ENCODE data around the gene WAC. TPM values are rescaled to one million over a fixed set of nuclear protein-coding genes. Genes with fewer than 3 reads are reported as not detected.
A peak's percentile ranks its signal among the peaks of the same experiment; 100 is the strongest.
"Not testable (repeated sequence)": the region's sequence is repeated elsewhere in the genome, so short reads cannot be mapped to it uniquely, and the experiment has no call there.

Gene WAC
- total RNA-seq, 1 donor from 2014 or later = 123 TPM

- not testable (repeated sequence) for H3K27me3 ChIP-seq (ENCODE audit: insufficient read depth, low read length); H3K36me3 ChIP-seq (ENCODE audit: insufficient read depth, low read length); H3K27me3 Mint-ChIP-seq (ENCODE audit: low read depth, unreplicated experiment); H3K4me3 Mint-ChIP-seq (ENCODE audit: unreplicated experiment); H3K27ac ChIP-seq (ENCODE audit: low read depth, low read length); H3K4me1 ChIP-seq (ENCODE audit: insufficient read depth, low read length); H3K9me3 ChIP-seq (ENCODE audit: insufficient read depth, low read depth, low read length); H3K9me3 Mint-ChIP-seq (ENCODE audit: unreplicated experiment); H3K4me1 Mint-ChIP-seq (ENCODE audit: low read depth, unreplicated experiment); H3K9ac ChIP-seq (ENCODE audit: low read length); DNase-seq (ENCODE audit: low read depth); H2AFZ ChIP-seq (ENCODE audit: low read depth, low read length); H3K4me3 ChIP-seq (ENCODE audit: insufficient read depth, low read depth, low read length); H3K27ac Mint-ChIP-seq (ENCODE audit: unreplicated experiment); H4K20me1 ChIP-seq (ENCODE audit: insufficient read depth, low read length); H3K79me2 ChIP-seq (ENCODE audit: insufficient read depth, low read length); H3K4me2 ChIP-seq (ENCODE audit: low read length); FAIRE-seq
- peaks cover 25% of the 10 kb centered on the region for H3K36me3 Mint-ChIP-seq (ENCODE audit: low read depth, unreplicated experiment)
These were observed 11.0 kb upstream of the WAC start for GRCh38 chr10:28521961-28522360.

- FAIRE-seq (no peak), DNase-seq (ENCODE audit: low read depth) (no peak)
- H3K9me3 ChIP-seq (ENCODE audit: insufficient read depth, low read depth, low read length) = no peaks in the 10 kb centered on the region
- H3K27me3 ChIP-seq (ENCODE audit: insufficient read depth, low read length) = no peaks in the 10 kb centered on the region
- H3K4me3 ChIP-seq (ENCODE audit: insufficient read depth, low read depth, low read length) = no peak overlapping the region
- no peak overlapping the region for H3K9ac ChIP-seq (ENCODE audit: low read length)
- no peak overlapping the region for H3K4me3 Mint-ChIP-seq (ENCODE audit: unreplicated experiment)
- peaks cover 25% of the 10 kb centered on the region for H3K36me3 Mint-ChIP-seq (ENCODE audit: low read depth, unreplicated experiment)
- H3K4me1 Mint-ChIP-seq (ENCODE audit: low read depth, unreplicated experiment) = no peaks in the 10 kb centered on the region
- H3K4me2 ChIP-seq (ENCODE audit: low read length) = no peak overlapping the region
- no peaks in the 10 kb centered on the region for H3K27me3 Mint-ChIP-seq (ENCODE audit: low read depth, unreplicated experiment)
- TF ChIP-seq EZH2 (IDR thresholded peaks at IDR 0.05; ENCODE audit: insufficient read depth, low read length) = no peak
- no peak for TF ChIP-seq CTCF (IDR thresholded peaks at IDR 0.05; ENCODE audit: insufficient read depth, low read depth, low read length)
- peaks cover 4% of the 10 kb centered on the region for H3K36me3 ChIP-seq (ENCODE audit: insufficient read depth, low read length)
- no peak overlapping the region for H2AFZ ChIP-seq (ENCODE audit: low read depth, low read length)
- no peaks in the 10 kb centered on the region for H4K20me1 ChIP-seq (ENCODE audit: insufficient read depth, low read length)
- H3K27ac ChIP-seq (ENCODE audit: low read depth, low read length) = no peak overlapping the region
- no peak overlapping the region for H3K27ac Mint-ChIP-seq (ENCODE audit: unreplicated experiment)
- peaks cover 8% of the 10 kb centered on the region for H3K9me3 Mint-ChIP-seq (ENCODE audit: unreplicated experiment)
- H3K4me1 ChIP-seq (ENCODE audit: insufficient read depth, low read length) = no peaks in the 10 kb centered on the region
- H3K79me2 ChIP-seq (ENCODE audit: insufficient read depth, low read length) = peaks cover 11% of the 10 kb centered on the region
These were observed 9.1 kb upstream of the WAC start for GRCh38 chr10:28523725-28524252.

- H3K27ac ChIP-seq (ENCODE audit: low read depth, low read length) = no peak overlapping the region
- TF ChIP-seq EZH2 (IDR thresholded peaks at IDR 0.05; ENCODE audit: insufficient read depth, low read length) (no peak), CTCF (IDR thresholded peaks at IDR 0.05; ENCODE audit: insufficient read depth, low read depth, low read length) (no peak)
- H2AFZ ChIP-seq (ENCODE audit: low read depth, low read length) = no peak overlapping the region
- DNase-seq (ENCODE audit: low read depth) (no peak), FAIRE-seq (no peak)
- H3K4me1 ChIP-seq (ENCODE audit: insufficient read depth, low read length) = peaks cover 12% of the 10 kb centered on the region
- H4K20me1 ChIP-seq (ENCODE audit: insufficient read depth, low read length) = peaks cover 41% of the 10 kb centered on the region
- H3K27me3 ChIP-seq (ENCODE audit: insufficient read depth, low read length) = no peaks in the 10 kb centered on the region
- Mint-ChIP-seq H3K27ac (ENCODE audit: unreplicated experiment) (peak overlapping the region; percentile 89), H3K4me3 (ENCODE audit: unreplicated experiment) (peak overlapping the region; percentile 90), H3K9me3 (ENCODE audit: unreplicated experiment) (peaks cover 2% of the 10 kb centered on the region), H3K4me1 (ENCODE audit: low read depth, unreplicated experiment) (peaks cover 14% of the 10 kb centered on the region), H3K27me3 (ENCODE audit: low read depth, unreplicated experiment) (no peaks in the 10 kb centered on the region), H3K36me3 (ENCODE audit: low read depth, unreplicated experiment) (peaks cover 13% of the 10 kb centered on the region)
- H3K36me3 ChIP-seq (ENCODE audit: insufficient read depth, low read length) = peaks cover 4% of the 10 kb centered on the region
- no peaks in the 10 kb centered on the region for H3K9me3 ChIP-seq (ENCODE audit: insufficient read depth, low read depth, low read length)
- H3K4me3 ChIP-seq (ENCODE audit: insufficient read depth, low read depth, low read length) = no peak overlapping the region
- H3K9ac ChIP-seq (ENCODE audit: low read length) = no peak overlapping the region
- H3K79me2 ChIP-seq (ENCODE audit: insufficient read depth, low read length) = peaks cover 56% of the 10 kb centered on the region
- peak overlapping the region; percentile 96 for H3K4me2 ChIP-seq (ENCODE audit: low read length)
These were observed 2.2 kb upstream of the WAC start for GRCh38 chr10:28530751-28531150.

Data from astrocyte (in vitro differentiated cells and primary cell).